HG03097 (cell line): ENCODE data around the gene TPSAB1.
"Not testable (repeated sequence)": the region's sequence is repeated elsewhere in the genome, so short reads cannot be mapped to it uniquely, and the experiment has no call there.

Experiments used
- ATAC-seq: cut with Tn5 transposase; IDR thresholded peaks from one replicate; pipeline ENCODE4 v1.9.1; 2021; ENCODE audit not compliant: unreplicated experiment, low FRiP score

TPSAB1 gene

GRCh38 chr16:1262210-1262845 is 21.8 kb downstream of the TPSAB1 start:
- ATAC-seq: no peak

DNA sequence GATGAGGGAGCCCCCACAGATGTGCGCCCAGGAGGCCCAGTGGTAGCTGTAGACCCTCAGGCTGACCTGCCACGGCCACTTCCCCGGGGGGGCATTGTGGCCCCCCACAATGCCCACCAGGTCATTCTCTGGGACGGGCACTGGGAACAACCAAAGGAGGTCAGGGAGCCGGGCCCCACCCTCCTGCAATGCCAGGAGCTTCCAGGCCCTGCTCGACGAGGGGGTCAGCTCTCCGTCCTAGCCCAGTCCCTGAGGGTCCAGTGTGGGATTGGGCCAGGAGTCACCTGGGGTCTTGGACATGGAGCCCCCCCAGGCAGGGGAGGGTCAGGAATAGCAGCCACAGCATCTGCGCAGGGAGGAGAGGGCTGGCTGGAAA is 22.3 kb downstream of the TPSAB1 start:
- ATAC-seq: no peak

GRCh38 chr16:1263591-1264344 is 23.3 kb downstream of the TPSAB1 start:
- no peak for ATAC-seq

DNA sequence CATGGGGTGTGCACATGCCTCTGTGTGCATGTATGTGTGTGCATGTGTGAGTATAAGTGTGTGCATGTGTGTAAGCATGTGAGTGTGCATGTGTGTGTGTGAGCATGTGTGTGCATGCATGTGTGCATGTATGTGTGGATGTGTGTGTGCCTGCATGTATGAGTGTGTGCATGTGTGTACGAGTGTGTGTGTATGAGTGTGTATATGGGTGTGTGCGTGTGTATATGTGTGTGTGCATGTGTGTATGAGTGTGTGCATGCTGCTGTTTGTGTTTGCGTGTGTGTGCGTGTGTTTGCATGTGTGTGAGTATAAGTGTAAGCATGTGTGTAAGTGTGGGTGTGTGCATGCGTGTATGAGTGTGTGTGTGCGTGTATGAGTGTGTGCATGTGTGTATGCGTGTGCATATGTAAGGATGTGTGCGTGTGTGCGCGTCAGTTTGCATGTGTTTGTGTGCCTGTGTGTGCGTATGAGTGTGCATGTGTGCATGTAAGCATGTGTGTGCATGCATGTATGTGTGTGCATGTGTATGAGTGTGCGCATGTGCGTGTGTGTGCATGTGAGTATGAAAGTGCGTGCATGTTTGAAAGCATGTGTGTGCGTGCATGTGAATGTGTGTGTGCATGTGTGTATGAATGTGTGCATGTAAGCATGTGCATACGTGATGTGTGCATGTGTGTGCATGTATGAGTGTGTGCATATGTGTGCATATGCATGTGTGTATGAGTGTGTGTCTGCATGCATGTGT is 24.0 kb downstream of the TPSAB1 start:
- ATAC-seq: no peak

DNA sequence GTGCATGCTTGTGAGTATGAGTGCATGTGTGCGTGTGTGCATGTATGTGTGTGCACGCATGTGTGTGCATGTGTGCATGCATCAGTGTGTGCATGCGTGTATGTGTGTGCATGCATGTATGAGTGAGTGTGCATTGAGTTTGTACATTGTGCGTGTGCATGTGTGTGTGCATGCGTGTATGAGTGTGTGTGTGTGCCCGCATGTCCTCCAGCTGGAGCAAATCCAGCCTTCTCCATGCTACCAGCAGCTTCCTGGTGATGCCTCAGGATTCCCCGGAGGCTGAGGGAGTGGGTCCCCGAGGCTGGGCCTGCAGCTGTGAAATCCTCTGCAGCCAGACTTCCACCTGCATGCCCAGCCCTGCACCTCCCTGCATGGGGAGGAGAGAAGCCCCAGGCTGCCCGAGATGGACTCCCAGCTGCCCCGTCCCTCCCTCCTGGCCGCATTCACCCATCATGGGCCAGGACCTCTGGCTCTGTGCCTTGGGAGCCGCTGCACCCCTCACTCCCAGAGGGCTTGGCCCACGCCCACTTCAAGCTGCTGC is 24.7 kb downstream of the TPSAB1 start:
- ATAC-seq: no peak

DNA sequence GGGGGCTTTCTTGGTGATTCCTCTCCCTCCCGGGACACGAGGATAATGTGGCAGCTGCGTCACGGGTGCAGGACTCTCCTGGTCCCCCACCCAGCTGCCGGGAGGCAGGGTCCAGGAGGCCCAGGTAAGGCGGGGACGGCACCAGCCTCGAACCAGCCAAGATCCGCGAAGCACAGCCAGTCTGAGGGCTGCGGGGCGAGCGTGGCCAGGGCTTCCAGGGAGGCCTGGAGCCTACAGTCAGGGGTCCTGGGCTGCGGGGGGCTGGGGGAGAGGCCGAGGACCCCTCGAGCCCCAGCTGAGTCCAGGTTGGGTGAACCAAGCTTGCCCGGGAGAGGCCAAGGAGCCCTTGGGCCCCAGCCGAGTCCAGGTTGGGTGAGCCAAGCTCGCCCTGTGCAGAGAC is 25.3 kb downstream of the TPSAB1 start:
- no peak for ATAC-seq

GRCh38 chr16:1269418-1269817 is 28.9 kb downstream of the TPSAB1 start:
- ATAC-seq: not testable (repeated sequence)

GRCh38 chr16:1271380-1271723 is 30.8 kb downstream of the TPSAB1 start:
- ATAC-seq: no peak

DNA sequence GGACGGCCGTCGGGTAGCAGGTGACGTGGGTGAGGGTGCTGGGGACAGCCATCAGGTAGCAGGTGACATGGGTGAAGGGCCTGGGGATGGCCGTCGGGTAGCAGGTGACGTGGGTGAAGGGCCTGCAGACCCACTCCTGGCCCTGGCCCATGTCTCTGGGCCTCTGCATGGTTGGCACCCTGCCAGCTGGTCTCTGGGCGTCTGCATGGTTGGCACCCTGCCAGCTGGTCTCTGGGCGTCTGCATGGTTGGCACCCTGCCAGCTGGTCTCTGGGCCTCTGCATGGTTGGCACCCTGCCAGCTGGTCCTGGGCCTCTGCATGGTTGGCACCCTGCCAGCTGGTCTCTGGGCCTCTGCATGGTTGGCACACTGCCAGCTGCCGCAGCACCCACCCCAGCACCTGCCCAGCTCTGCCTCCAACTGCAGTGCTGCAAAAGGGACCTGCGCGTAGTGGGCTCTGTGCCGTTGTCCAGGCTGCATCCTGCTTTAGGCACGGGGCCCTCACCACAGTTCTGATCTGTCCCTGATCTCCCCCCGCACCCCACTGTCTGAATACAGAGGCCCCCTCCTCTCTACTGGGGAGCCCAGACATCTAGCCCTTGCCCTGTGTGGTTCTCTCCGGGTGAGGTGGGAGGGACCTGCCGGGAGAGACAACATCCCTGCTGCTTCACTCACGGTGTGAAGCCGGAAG is 31.4 kb downstream of the TPSAB1 start:
- not testable (repeated sequence) for ATAC-seq

- no peak for ATAC-seq
Observed at GRCh38 chr16:1272453-1273198, 32.1 kb downstream of the TPSAB1 start.

DNA sequence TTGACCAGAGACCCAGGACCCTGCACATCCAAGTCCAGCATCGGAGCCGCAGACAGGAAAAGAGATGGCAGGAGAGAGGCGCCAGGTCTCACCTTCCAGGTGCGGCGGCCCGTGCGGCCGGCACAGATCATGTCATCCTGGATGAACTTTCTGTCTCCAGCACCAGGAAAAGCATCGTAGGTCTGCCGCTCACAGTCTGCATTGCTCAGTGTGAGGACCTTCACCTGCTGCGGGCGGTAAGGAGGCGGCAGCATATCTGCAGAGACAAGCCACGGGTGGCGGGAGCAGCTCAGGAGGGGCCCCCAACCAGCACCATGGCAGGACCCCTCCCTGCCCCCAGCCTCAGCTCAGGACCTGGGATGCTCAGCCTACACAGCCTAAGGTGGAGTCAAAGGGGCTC is 33.3 kb downstream of the TPSAB1 start:
- ATAC-seq: no peak

DNA sequence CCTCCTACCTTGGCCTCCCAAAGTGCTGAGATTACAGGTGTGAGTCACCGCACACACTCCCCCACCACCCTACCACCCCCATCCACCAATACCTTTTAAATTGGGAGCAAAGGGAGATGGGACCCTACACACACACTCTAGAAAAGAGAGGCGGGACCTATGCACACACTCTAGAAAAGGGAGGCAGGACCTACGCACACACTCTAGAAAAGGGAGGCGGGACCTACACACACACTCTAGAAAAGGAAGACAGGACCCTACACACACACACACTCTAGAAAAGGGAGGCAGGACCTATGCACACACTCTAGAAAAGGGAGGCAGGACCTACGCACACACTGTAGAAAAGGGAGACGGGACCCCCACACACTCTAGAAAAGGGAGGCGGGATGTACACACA is 34.3 kb downstream of the TPSAB1 start:
- no peak for ATAC-seq

- ATAC-seq: no peak
Observed at GRCh38 chr16:1275791-1276579, 35.5 kb downstream of the TPSAB1 start.

DNA sequence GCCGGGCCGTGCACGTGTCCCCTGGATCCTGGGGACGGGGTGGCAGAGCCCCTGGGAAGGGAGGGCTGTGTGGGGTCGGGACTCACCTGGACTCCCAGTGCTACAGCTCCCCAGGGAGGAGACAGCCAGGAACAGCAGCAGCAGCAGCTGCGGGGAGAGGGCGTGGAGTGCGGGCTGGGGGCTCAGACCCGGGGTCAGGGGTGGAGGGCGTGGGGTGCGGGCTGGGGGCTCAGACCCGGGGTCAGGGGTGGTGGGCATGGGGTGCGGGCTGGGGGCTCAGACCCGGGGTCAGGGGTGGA is 36.0 kb downstream of the TPSAB1 start:
- ATAC-seq: no peak

DNA sequence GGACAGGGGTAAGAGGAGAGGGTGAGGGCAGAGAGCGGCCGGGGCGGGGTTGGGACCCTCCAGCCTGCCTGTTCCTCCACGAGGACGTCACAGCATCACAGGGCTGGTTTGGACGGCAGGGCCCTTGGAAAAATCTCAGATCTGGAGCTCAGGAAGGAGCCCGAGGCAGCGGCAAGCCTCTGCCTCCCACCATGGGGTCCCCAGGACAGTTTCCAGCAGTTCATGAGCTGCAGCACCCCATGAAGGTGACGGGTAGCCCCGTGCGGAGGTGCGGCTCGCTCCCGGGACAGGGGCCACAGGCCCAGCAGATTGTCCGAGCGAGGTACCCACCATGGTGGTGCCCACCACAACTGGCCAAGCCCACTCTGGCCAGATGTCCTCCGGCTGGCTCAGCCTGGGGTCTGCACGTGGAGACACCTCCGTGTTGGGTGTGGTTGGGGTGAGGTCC is 36.7 kb downstream of the TPSAB1 start:
- no peak for ATAC-seq

DNA sequence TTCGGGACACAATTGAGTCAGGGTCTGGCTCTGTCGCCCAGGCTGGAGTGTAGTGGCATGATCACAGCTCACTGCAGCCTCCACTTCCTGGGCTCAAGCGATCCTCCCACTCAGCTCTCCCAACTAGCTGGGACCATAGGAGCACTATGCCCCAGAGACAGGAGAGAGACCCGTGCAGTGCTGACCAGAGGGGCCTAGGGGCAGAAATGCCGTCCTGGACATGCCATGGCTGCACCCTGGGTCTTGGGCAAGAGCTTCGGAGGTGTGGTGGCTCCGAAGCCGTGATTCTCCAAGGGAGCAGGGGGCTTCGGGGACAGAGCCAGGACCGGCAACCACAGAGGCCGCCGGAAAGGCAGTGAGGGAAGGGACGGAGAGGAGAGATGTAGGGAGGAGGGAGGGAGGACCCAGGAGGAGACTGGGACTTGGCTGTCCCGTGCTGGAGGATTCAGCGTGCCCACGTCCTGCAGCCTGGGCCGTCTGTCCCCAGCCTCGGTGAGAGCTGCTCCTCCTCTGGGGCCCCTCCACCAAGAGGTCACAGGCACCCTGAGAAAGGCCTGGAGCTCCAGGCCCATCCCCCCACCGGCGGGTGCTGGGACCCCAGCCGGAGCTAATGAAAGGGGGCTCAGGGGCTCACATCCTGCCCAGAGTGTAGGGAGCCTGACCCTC is 37.2 kb downstream of the TPSAB1 start:
- ATAC-seq: no peak

- ATAC-seq: no peak
Observed at GRCh38 chr16:1278477-1278876, 38.0 kb downstream of the TPSAB1 start.

- ATAC-seq: no peak
Observed at GRCh38 chr16:1279081-1279944, 38.8 kb downstream of the TPSAB1 start.
